Lower lobe of right lung (tissue), 2 donors: ENCODE measurements around the gene CSMD2. TPM values are rescaled to one million over a fixed set of nuclear protein-coding genes. Genes with fewer than 3 reads are reported as not detected.

ENCODE experiments used
- ATAC-seq, 2 donors: fragments of 200-7000 bp; cut with Tn5 transposase; one replicate each; pipeline ENCODE4 v1.9.1; 2020 to 2022; ENCODE audit warnings: mild to moderate bottlenecking in 2 of 2, moderate library complexity in 2 of 2
- DNase-seq: peaks from one replicate; pipeline ENCODE4 v3.0.0-alpha.2; 2020
- H3K27ac ChIP-seq: fragments of 200-600 bp; one replicate; pipeline ENCODE4 v1.8.0; 2022
- H3K27me3 ChIP-seq: fragments of 200-600 bp; one replicate; pipeline ENCODE4 v1.8.0; 2022; ENCODE audit warnings: low read depth
- H3K36me3 ChIP-seq: fragments of 200-600 bp; one replicate; pipeline ENCODE4 v1.8.0; 2022; ENCODE audit warnings: mild to moderate bottlenecking
- H3K4me1 ChIP-seq: fragments of 200-600 bp; one replicate; pipeline ENCODE4 v1.8.0; 2022
- H3K4me3 ChIP-seq: fragments of 200-600 bp; one replicate; pipeline ENCODE4 v1.8.0; 2022; ENCODE audit warnings: mild to moderate bottlenecking
- H3K9me3 ChIP-seq: fragments of 200-600 bp; one replicate; pipeline ENCODE4 v1.8.0; 2022
- CTCF ChIP-seq: fragments of 200-600 bp; IDR thresholded peaks from one replicate; pipeline ENCODE4 v1.8.0; 2022; ENCODE audit warnings: antibody characterized with exemption, mild to moderate bottlenecking
- intact Hi-C: fragments of 100-400 bp; cut with DNase I; formaldehyde crosslinking; loops from one replicate; pipeline ENCODE4 v1.11.0; 2022
- total RNA-seq: library from RNA; stranded (reverse); fragmentation: NEBNext Ultra II Directional; extraction: Animal tissue kit (Norgen Biotek cat#: 25700); gene quantifications from one replicate; pipeline ENCODE4 v1.2.1, GENCODE V29; 2021
- donor health status: DM: no; HTN: yes; CAD: no; lungs with severe emphysema.

Gene CSMD2
- total RNA-seq, 1 donor from 2014 or later = 1.1 TPM

GRCh38 chr1:34129630-34130029 is 35.4 kb downstream of the CSMD2 start:
- H3K9me3 ChIP-seq = no peaks in the 10 kb centered on the region
- no peak for TF ChIP-seq CTCF
- no peak overlapping the region for H3K4me3 ChIP-seq
- ATAC-seq (no peak), DNase-seq (no peak)
- H3K27me3 ChIP-seq = peaks cover 1% of the 10 kb centered on the region
- no peaks in the 10 kb centered on the region for H3K4me1 ChIP-seq
- intact Hi-C loops = no loop called here
- H3K36me3 ChIP-seq = no peaks in the 10 kb centered on the region
- H3K27ac ChIP-seq = no peak overlapping the region

GRCh38 chr1:34128186-34128889 is 36.7 kb downstream of the CSMD2 start:
- no peak for DNase-seq
- intact Hi-C loops = no loop called here
- Histone ChIP-seq H3K36me3 (no peaks in the 10 kb centered on the region), H3K27me3 (no peaks in the 10 kb centered on the region), H3K4me3 (no peak overlapping the region), H3K27ac (no peak overlapping the region), H3K4me1 (no peaks in the 10 kb centered on the region), H3K9me3 (no peaks in the 10 kb centered on the region)
- no peak for ATAC-seq
- TF ChIP-seq CTCF = no peak

GRCh38 chr1:34127006-34128000 is 37.7 kb downstream of the CSMD2 start:
- Histone ChIP-seq H3K27me3 (no peaks in the 10 kb centered on the region), H3K27ac (no peak overlapping the region), H3K9me3 (no peaks in the 10 kb centered on the region), H3K4me3 (no peak overlapping the region), H3K4me1 (no peaks in the 10 kb centered on the region), H3K36me3 (no peaks in the 10 kb centered on the region)
- DNase-seq (no peak), ATAC-seq (no peak)
- TF ChIP-seq CTCF = no peak
- intact Hi-C loops = no loop called here

GRCh38 chr1:34126486-34126885 is 38.5 kb downstream of the CSMD2 start:
- DNase-seq (no peak), ATAC-seq (no peak)
- no peaks in the 10 kb centered on the region for H3K4me1 ChIP-seq
- no peaks in the 10 kb centered on the region for H3K27me3 ChIP-seq
- H3K36me3 ChIP-seq = no peaks in the 10 kb centered on the region
- intact Hi-C loops = no loop called here
- H3K4me3 ChIP-seq = no peak overlapping the region
- no peak overlapping the region for H3K27ac ChIP-seq
- no peaks in the 10 kb centered on the region for H3K9me3 ChIP-seq
- TF ChIP-seq CTCF = no peak

GRCh38 chr1:34125721-34126380 is 39.2 kb downstream of the CSMD2 start:
- H3K9me3 ChIP-seq = no peaks in the 10 kb centered on the region
- DNase-seq = no peak
- H3K27me3 ChIP-seq = no peaks in the 10 kb centered on the region
- H3K4me1 ChIP-seq = no peaks in the 10 kb centered on the region
- no peak for ATAC-seq
- no peak overlapping the region for H3K4me3 ChIP-seq
- H3K36me3 ChIP-seq = no peaks in the 10 kb centered on the region
- no peak for TF ChIP-seq CTCF
- H3K27ac ChIP-seq = no peak overlapping the region
- intact Hi-C loops = no loop called here
